Caco-2 (cell line): ENCODE data around the gene IGF1. TPM values are rescaled to one million over a fixed set of nuclear protein-coding genes. Genes with fewer than 3 reads are reported as not detected.

Experiments used
- BruUV-seq: library from RNA; stranded (reverse); fragments of 400-500 nt; replicated peaks from 2 replicates; lab custom pipeline; 2021; lab: Mats Ljungman, UMichigan
- CTCF ChIA-PET: fragments of 300-600 bp; sonication (Branson Sonifier 250); formaldehyde crosslinking; loops from one replicate; lab custom pipeline; 2022; ENCODE audit warnings: antibody characterized with exemption; lab: Charles Lee
- POLR2A ChIA-PET: fragments of 300-600 bp; sonication (Branson Sonifier 250); formaldehyde crosslinking; loops from one replicate; lab custom pipeline; 2022; ENCODE audit warnings: antibody characterized with exemption; lab: Charles Lee
- DNase-seq, 2 experiments: peaks; one replicate each; pipeline versions ENCODE4 v3.0.0 to v3.0.0-alpha.2; 2020 to 2022
- H3K27me3 ChIP-seq: replicated peaks from 2 replicates; pipeline ENCODE4 v1.6.0; 2011; ENCODE audit warnings: low read length; ENCODE audit not compliant: control insufficient read depth, insufficient read depth
- H3K36me3 ChIP-seq: 2 replicates; pipeline ENCODE4 v1.5.1; 2011; ENCODE audit warnings: low read length; ENCODE audit not compliant: control insufficient read depth, insufficient read depth
- H3K4me1 ChIP-seq: fragments of 250-450 bp; sonication (Bioruptor Pico); 2 replicates; pipeline ENCODE4 v1.5.1; 2020; ENCODE audit warnings: mild to moderate bottlenecking
- H3K4me3 ChIP-seq: 2 replicates; pipeline ENCODE4 v1.5.1; 2011; ENCODE audit warnings: low read depth, mild to moderate bottlenecking, control low read depth, low read length
- H3K9me3 ChIP-seq: fragments of 250-450 bp; sonication (Bioruptor Pico); 2 replicates; pipeline ENCODE4 v1.5.1; 2020; ENCODE audit warnings: mild to moderate bottlenecking, moderate library complexity
- H3K27ac Mint-ChIP-seq: one replicate; pipeline ENCODE4 v1.8.0; 2022; ENCODE audit warnings: mixed read lengths; ENCODE audit not compliant: unreplicated experiment
- H3K27me3 Mint-ChIP-seq: one replicate; pipeline ENCODE4 v1.8.0; 2022; ENCODE audit warnings: mixed read lengths; ENCODE audit not compliant: insufficient read depth, unreplicated experiment
- H3K36me3 Mint-ChIP-seq: one replicate; pipeline ENCODE4 v1.8.0; 2022; ENCODE audit warnings: mild to moderate bottlenecking, mixed read lengths; ENCODE audit not compliant: insufficient read depth, unreplicated experiment
- H3K4me1 Mint-ChIP-seq: one replicate; pipeline ENCODE4 v1.8.0; 2022; ENCODE audit warnings: low read depth, mixed read lengths; ENCODE audit not compliant: unreplicated experiment
- H3K4me3 Mint-ChIP-seq: one replicate; pipeline ENCODE4 v1.8.0; 2022; ENCODE audit warnings: mild to moderate bottlenecking, moderate library complexity, mixed read lengths; ENCODE audit not compliant: unreplicated experiment
- H3K9me3 Mint-ChIP-seq: one replicate; pipeline ENCODE4 v1.8.0; 2022; ENCODE audit warnings: mixed read lengths; ENCODE audit not compliant: unreplicated experiment
- intact Hi-C: fragments of 100-400 bp; cut with micrococcal nuclease; formaldehyde crosslinking; loops from one replicate; pipeline ENCODE4 v1.10.0; 2022; ENCODE audit not compliant: unreplicated experiment
- total RNA-seq: library from RNA; stranded (reverse); gene quantifications from 2 replicates; pipeline ENCODE4 v1.2.3, GENCODE V29; 2022
- TF ChIP-seq, protein P1 (sequence below), 2 experiments: fragments of 200-600 bp in 1 of 2; IDR thresholded peaks; 1 replicate in 1 of 2; 2 replicates in 1 of 2; pipeline versions ENCODE4 v1.5.1 to v1.8.0; 2011 to 2022; ENCODE audit warnings: antibody characterized with exemption in 1 of 2, control low read depth in 1 of 2, inconsistent platforms in 1 of 2, low read depth in 1 of 2, low read length in 1 of 2, mild to moderate bottlenecking in 1 of 2, moderate library complexity in 1 of 2; ENCODE audit not compliant: insufficient read depth in 1 of 2, severe bottlenecking in 1 of 2, unreplicated experiment in 1 of 2

Gene IGF1
- total RNA-seq, 1 experiment from 2014 or later = 2.3 TPM

DNA sequence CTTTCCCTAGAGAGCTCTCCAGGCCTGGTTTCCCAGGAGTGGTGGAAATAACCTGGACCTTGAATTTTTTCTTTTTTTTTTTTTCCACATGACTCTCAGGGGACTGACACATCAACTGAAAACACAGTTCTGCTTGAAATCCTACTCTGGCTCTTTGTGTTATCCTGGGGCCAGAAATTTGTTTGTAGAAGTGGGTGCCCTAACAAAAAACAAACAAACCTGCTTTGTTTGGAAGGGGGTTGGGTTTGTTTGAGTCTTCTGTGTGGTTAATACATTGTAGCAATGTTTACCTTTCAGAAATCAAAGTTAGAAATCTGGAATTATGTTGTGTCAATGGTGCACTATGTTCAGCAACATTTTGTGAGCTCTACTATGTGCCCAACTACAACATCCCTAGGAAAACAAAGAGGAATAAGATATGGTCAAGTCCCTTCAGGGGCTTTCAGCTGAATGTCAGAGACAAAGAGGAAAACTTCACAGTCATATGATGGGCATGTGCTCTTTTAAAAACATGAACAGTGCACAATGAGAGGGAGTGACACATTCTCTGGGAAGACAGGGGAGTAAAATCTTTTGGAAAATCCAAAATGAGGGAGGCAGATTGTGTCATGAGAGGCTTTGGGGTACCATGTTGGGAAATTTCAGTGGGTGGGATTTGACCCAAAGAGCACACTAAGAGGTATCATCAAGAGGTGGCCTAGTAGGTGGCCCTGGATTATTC lies 1.5 kb upstream of the IGF1 start:
- intact Hi-C loops = no loop called here
- H3K36me3 Mint-ChIP-seq = no peaks in the 10 kb centered on the region
- no peaks in the 10 kb centered on the region for H3K27me3 ChIP-seq
- no peaks in the 10 kb centered on the region for H3K9me3 ChIP-seq
- TF ChIP-seq, protein P1, sequence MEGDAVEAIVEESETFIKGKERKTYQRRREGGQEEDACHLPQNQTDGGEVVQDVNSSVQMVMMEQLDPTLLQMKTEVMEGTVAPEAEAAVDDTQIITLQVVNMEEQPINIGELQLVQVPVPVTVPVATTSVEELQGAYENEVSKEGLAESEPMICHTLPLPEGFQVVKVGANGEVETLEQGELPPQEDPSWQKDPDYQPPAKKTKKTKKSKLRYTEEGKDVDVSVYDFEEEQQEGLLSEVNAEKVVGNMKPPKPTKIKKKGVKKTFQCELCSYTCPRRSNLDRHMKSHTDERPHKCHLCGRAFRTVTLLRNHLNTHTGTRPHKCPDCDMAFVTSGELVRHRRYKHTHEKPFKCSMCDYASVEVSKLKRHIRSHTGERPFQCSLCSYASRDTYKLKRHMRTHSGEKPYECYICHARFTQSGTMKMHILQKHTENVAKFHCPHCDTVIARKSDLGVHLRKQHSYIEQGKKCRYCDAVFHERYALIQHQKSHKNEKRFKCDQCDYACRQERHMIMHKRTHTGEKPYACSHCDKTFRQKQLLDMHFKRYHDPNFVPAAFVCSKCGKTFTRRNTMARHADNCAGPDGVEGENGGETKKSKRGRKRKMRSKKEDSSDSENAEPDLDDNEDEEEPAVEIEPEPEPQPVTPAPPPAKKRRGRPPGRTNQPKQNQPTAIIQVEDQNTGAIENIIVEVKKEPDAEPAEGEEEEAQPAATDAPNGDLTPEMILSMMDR (IDR thresholded peaks at IDR 0.05; ENCODE audit: insufficient read depth in 1 of 2, low read depth in 1 of 2, low read length in 1 of 2, severe bottlenecking in 1 of 2, unreplicated experiment in 1 of 2) = no peak
- ChIA-PET CTCF (no interaction called here), POLR2A (no interaction called here)
- H3K4me1 ChIP-seq = no peaks in the 10 kb centered on the region
- no peaks in the 10 kb centered on the region for H3K4me1 Mint-ChIP-seq
- no peaks in the 10 kb centered on the region for H3K9me3 Mint-ChIP-seq
- H3K27ac Mint-ChIP-seq = no peak overlapping the region
- H3K27me3 Mint-ChIP-seq = no peaks in the 10 kb centered on the region
- no peak overlapping the region for H3K4me3 Mint-ChIP-seq
- no TSS peak for BruUV-seq
- no peak for DNase-seq
- H3K36me3 ChIP-seq = no peaks in the 10 kb centered on the region
- H3K4me3 ChIP-seq = no peak overlapping the region

DNA sequence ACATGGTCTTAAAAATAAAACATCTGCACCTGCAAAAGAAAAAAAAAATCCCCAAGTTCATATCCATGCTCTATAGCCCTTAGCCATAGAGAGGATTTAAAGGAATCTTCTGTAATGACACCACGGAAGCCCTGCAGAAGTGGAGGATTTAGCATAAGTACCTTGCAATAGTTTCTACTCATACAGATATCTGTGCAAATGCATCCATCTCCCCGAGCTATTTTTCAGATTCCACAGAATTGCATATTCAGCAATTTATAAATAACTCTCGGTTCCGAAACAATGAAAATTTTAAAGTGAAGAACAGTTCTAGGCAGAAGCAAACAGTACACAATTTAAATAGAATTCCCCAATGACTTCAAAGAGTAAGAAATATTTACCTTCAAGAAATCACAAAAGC lies 424 bp downstream of the IGF1 start:
- no TSS peak for BruUV-seq
- TF ChIP-seq, protein P1 (IDR thresholded peaks at IDR 0.05; ENCODE audit: insufficient read depth in 1 of 2, low read depth in 1 of 2, low read length in 1 of 2, severe bottlenecking in 1 of 2, unreplicated experiment in 1 of 2) = no peak
- Histone ChIP-seq H3K4me3 (no peak overlapping the region), H3K4me1 (no peaks in the 10 kb centered on the region), H3K27me3 (no peaks in the 10 kb centered on the region), H3K9me3 (no peaks in the 10 kb centered on the region), H3K36me3 (no peaks in the 10 kb centered on the region)
- H3K27me3 Mint-ChIP-seq = no peaks in the 10 kb centered on the region
- DNase-seq = no peak
- no peaks in the 10 kb centered on the region for H3K36me3 Mint-ChIP-seq
- no peak overlapping the region for H3K27ac Mint-ChIP-seq
- ChIA-PET CTCF (no interaction called here), POLR2A (no interaction called here)
- H3K4me1 Mint-ChIP-seq = no peaks in the 10 kb centered on the region
- no peak overlapping the region for H3K4me3 Mint-ChIP-seq
- intact Hi-C loops = loop anchor here (5.0 kb wide), 1 partner anchor 138 kb away; no protein-coding TSS in a partner anchor
- no peaks in the 10 kb centered on the region for H3K9me3 Mint-ChIP-seq

DNA sequence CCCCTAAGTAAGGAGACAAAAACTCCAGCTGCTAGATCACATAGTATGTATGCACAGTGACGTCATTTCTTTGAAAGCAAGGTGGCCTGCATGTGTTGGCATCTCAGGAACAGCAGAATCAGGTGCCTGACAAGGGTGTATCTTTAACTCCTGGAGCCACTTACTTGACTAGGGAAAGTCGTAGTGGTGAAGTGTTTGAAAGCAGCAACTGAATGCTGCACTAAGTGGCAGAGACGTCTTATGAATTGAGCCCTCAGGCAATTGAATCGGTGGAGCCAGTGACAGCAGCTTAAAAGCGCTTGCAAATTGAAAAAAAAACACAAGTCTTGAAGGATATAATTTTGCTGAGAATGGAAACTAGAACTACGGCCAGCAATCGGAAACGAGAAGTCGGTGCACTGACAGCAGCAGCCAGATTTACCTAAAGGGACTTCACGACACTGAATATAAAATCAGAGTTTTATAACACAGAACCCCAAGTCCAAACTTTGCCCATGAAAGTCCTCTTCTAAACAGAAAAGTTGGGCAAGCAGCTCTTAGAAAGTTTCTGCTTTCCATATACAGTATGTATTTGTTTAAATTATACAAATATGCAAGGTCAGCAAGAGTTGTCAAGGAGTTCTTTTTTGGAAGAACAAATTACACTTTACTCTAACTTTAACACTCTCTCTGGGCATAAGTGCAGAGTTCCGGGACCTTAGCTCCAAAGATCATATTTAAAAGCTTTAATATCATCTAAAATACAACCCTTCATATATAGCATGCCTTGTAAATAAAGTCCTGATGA lies 1.1 kb downstream of the IGF1 start:
- Mint-ChIP-seq H3K4me1 (peaks cover 4% of the 10 kb centered on the region), H3K27ac (no peak overlapping the region), H3K9me3 (no peaks in the 10 kb centered on the region), H3K27me3 (no peaks in the 10 kb centered on the region), H3K4me3 (no peak overlapping the region), H3K36me3 (no peaks in the 10 kb centered on the region)
- no peaks in the 10 kb centered on the region for H3K27me3 ChIP-seq
- DNase-seq = no peak
- BruUV-seq = no TSS peak
- TF ChIP-seq, protein P1 (IDR thresholded peaks at IDR 0.05; ENCODE audit: insufficient read depth in 1 of 2, low read depth in 1 of 2, low read length in 1 of 2, severe bottlenecking in 1 of 2, unreplicated experiment in 1 of 2) = no peak
- H3K9me3 ChIP-seq = no peaks in the 10 kb centered on the region
- ChIA-PET CTCF (no interaction called here), POLR2A (no interaction called here)
- H3K4me3 ChIP-seq = no peak overlapping the region
- no peaks in the 10 kb centered on the region for H3K4me1 ChIP-seq
- no peaks in the 10 kb centered on the region for H3K36me3 ChIP-seq
- intact Hi-C loops = loop anchor here (5.0 kb wide), 1 partner anchor 137 kb away; no protein-coding TSS in a partner anchor
